WTC11 (cell line): ENCODE data around the gene LCN15. TPM values are rescaled to one million over a fixed set of nuclear protein-coding genes. Genes with fewer than 3 reads are reported as not detected.

Source experiments
- ATAC-seq: fragments of 200-7000 bp; cut with Tn5 transposase; 2 replicates; pipeline ENCODE4 v1.10.0; 2021; ENCODE audit warnings: mild to moderate bottlenecking, moderate library complexity
- CTCF ChIA-PET: fragments of 300-600 bp; sonication (Branson Sonifier 250); formaldehyde crosslinking; loops from one replicate; lab custom pipeline; 2021; ENCODE audit warnings: antibody characterized with exemption; lab: Charles Lee
- POLR2A ChIA-PET: fragments of 350-600 bp; sonication (Branson Sonifier 250); formaldehyde crosslinking; loops from one replicate; lab custom pipeline; 2021; ENCODE audit warnings: antibody characterized with exemption; lab: Charles Lee
- DNase-seq: peaks from one replicate; pipeline ENCODE4 v3.0.0; 2021; ENCODE audit warnings: low spot score
- H3K27ac Mint-ChIP-seq: 2 replicates; pipeline ENCODE4 v1.8.0; 2021; ENCODE audit warnings: mixed read lengths
- H3K27me3 Mint-ChIP-seq: 2 replicates; pipeline ENCODE4 v1.8.0; 2021; ENCODE audit warnings: low read depth, mild to moderate bottlenecking, moderate library complexity, mixed read lengths
- H3K36me3 Mint-ChIP-seq: 2 replicates; pipeline ENCODE4 v1.8.0; 2021; ENCODE audit warnings: mixed read lengths
- H3K4me1 Mint-ChIP-seq: 2 replicates; pipeline ENCODE4 v1.8.0; 2022; ENCODE audit warnings: mixed read lengths
- H3K4me3 Mint-ChIP-seq: 2 replicates; pipeline ENCODE4 v1.8.0; 2021; ENCODE audit warnings: mild to moderate bottlenecking, moderate library complexity, mixed read lengths
- H3K9me3 Mint-ChIP-seq: 2 replicates; pipeline ENCODE4 v1.8.0; 2021; ENCODE audit warnings: mixed read lengths
- AR ChIP-seq: fragments of 250-450 bp; sonication (Bioruptor Pico); IDR thresholded peaks from 2 replicates; pipeline ENCODE4 v1.9.0; 2021; ENCODE audit warnings: mild to moderate bottlenecking
- ESRRA ChIP-seq: sonication (generic); formaldehyde crosslinking; IDR thresholded peaks from 2 replicates; pipeline ENCODE4 v1.8.1; 2022; ENCODE audit warnings: mild to moderate bottlenecking, missing genetic modification reagents, borderline replicate concordance
- ETV6 ChIP-seq: sonication (generic); formaldehyde crosslinking; IDR thresholded peaks from 2 replicates; pipeline ENCODE4 v1.8.1; 2022; ENCODE audit warnings: mild to moderate bottlenecking, missing genetic modification reagents
- FOXP1 ChIP-seq: sonication (generic); formaldehyde crosslinking; IDR thresholded peaks from 2 replicates; pipeline ENCODE4 v1.8.0; 2022; ENCODE audit warnings: missing genetic modification reagents, mild to moderate bottlenecking, moderate library complexity, borderline replicate concordance
- MAX ChIP-seq: sonication (generic); formaldehyde crosslinking; IDR thresholded peaks from 2 replicates; pipeline ENCODE4 v1.8.0; 2022; ENCODE audit warnings: mild to moderate bottlenecking, missing genetic modification reagents
- NFYB ChIP-seq: sonication (generic); formaldehyde crosslinking; conservative IDR thresholded peaks from 2 replicates; pipeline ENCODE4 v1.8.0; 2022; ENCODE audit warnings: low read depth, missing genetic modification reagents
- RELA ChIP-seq: sonication (generic); formaldehyde crosslinking; IDR thresholded peaks from 2 replicates; pipeline ENCODE4 v1.8.1; 2022; ENCODE audit warnings: missing genetic modification reagents, mild to moderate bottlenecking, borderline replicate concordance
- TCF7 ChIP-seq: sonication (generic); formaldehyde crosslinking; IDR thresholded peaks from 2 replicates; pipeline ENCODE4 v1.8.0; 2022; ENCODE audit warnings: mild to moderate bottlenecking, low read depth, missing genetic modification reagents, moderate library complexity
- TP53 ChIP-seq: sonication (generic); formaldehyde crosslinking; IDR thresholded peaks from 2 replicates; pipeline ENCODE4 v1.8.1; 2023; ENCODE audit warnings: mild to moderate bottlenecking, missing genetic modification reagents
- ZNF121 ChIP-seq: sonication (generic); formaldehyde crosslinking; IDR thresholded peaks from 2 replicates; pipeline ENCODE4 v1.8.0; 2023; ENCODE audit warnings: missing genetic modification reagents
- total RNA-seq: library from RNA; stranded (reverse); gene quantifications from 3 replicates; pipeline ENCODE4 v1.2.3, GENCODE V29; 2021
- TF ChIP-seq, protein P1 (sequence below): sonication (generic); formaldehyde crosslinking; IDR thresholded peaks from 2 replicates; pipeline ENCODE4 v1.8.0; 2022; ENCODE audit warnings: mild to moderate bottlenecking, missing genetic modification reagents

The LCN15 gene
- total RNA-seq, 1 experiment from 2014 or later: 0.52 TPM

DNA sequence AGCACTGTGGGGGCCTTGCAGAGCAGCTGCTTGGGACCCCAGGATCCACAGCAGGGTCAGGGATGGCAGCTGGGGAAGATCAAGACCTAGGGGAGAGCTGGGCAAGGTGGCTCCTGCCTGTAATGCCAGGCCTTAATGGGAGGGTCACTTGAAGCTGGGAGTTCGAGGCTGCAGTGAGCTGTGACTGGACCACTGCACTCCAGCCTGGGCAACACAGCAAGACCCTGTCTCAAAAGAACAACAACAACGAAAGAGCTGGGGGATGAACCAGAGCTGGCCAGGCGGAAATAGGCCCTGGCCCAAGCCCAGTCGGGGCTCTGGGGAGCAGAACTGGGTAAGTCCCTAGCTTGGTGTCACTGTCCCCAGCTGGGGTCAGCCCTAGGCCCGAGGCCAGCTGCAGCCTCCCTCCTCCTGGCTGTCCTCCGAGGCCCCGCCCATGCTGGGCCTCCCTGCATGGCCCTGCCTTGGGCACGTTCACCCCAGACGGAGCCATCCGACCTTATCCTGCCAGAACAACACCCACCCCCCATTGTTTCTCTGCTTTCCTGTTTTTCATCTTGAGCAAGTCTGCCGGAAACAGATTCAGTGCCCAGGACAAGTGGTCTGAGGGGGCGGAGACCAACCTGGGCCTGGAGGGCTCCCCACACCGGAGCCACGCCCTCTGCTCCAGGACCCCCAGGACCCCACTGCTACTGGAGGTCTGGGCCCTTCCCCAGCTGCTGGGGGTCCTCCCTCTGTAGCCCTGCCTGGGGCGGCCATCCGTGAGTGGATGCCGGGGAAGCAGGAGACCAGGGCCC, 50.0 kb downstream of the LCN15 start:
- Mint-ChIP-seq H3K27ac (no peak overlapping the region; the same call in 1 of the 2 replicates), H3K36me3 (no peaks in the 10 kb centered on the region), H3K27me3 (peaks cover 15% of the 10 kb centered on the region), H3K4me3 (peak overlapping the region; percentile 69), H3K9me3 (no peaks in the 10 kb centered on the region), H3K4me1 (peaks cover 4% of the 10 kb centered on the region)
- POLR2A ChIA-PET: interaction anchor here (0.7 to 1.0 kb wide), 3 partner anchors 9 to 62 kb away, joined by 3 to 4 read pairs (median 4); no protein-coding TSS in a partner anchor
- no peak for TF ChIP-seq AR
- TF ChIP-seq RELA (CRISPR knock-in tag): no peak
- TF ChIP-seq ZNF121 (CRISPR knock-in tag): peak; percentile 85
- no peak for TF ChIP-seq TCF7
- no peak for TF ChIP-seq NFYB (CRISPR knock-in tag)
- ATAC-seq: no peak
- no peak for DNase-seq
- CTCF ChIA-PET: interaction anchor here (0.6 to 2.1 kb wide), 6 partner anchors 8 to 229 kb away, joined by 3 to 12 read pairs (median 5); no protein-coding TSS in a partner anchor

- ATAC-seq (no peak), DNase-seq (no peak)
- H3K27ac Mint-ChIP-seq: no peak overlapping the region
- H3K9me3 Mint-ChIP-seq: no peaks in the 10 kb centered on the region
- H3K27me3 Mint-ChIP-seq: peaks cover 15% of the 10 kb centered on the region
- POLR2A ChIA-PET: interaction anchor here (0.5 to 1.0 kb wide), 3 partner anchors 10 to 62 kb away, joined by 3 to 4 read pairs (median 3); no protein-coding TSS in a partner anchor
- peak overlapping the region; percentile 69 for H3K4me3 Mint-ChIP-seq
- H3K4me1 Mint-ChIP-seq: peaks cover 4% of the 10 kb centered on the region
- no peaks in the 10 kb centered on the region for H3K36me3 Mint-ChIP-seq
- TF ChIP-seq MAX (CRISPR knock-in tag) (0 out of 2 replicates have a peak, but pooled peaks have one; percentile 10), FOXP1 (CRISPR knock-in tag) (0 out of 2 replicates have a peak, but pooled peaks have one; percentile 44), ETV6 (CRISPR knock-in tag) (0 out of 2 replicates have a peak, but pooled peaks have one; percentile 31)
- TF ChIP-seq, protein P1, sequence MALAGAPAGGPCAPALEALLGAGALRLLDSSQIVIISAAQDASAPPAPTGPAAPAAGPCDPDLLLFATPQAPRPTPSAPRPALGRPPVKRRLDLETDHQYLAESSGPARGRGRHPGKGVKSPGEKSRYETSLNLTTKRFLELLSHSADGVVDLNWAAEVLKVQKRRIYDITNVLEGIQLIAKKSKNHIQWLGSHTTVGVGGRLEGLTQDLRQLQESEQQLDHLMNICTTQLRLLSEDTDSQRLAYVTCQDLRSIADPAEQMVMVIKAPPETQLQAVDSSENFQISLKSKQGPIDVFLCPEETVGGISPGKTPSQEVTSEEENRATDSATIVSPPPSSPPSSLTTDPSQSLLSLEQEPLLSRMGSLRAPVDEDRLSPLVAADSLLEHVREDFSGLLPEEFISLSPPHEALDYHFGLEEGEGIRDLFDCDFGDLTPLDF (CRISPR knock-in tag): no peak
- TF ChIP-seq, all 79 proteins: peak for 3
- CTCF ChIA-PET: interaction anchor here (0.7 to 2.2 kb wide), 9 partner anchors 9 to 228 kb away, joined by 3 to 12 read pairs (median 4); partner anchors contain the start of gene LCN8
Measured at GRCh38 chr9:136713550-136713949, 50.8 kb downstream of the LCN15 start.

DNA sequence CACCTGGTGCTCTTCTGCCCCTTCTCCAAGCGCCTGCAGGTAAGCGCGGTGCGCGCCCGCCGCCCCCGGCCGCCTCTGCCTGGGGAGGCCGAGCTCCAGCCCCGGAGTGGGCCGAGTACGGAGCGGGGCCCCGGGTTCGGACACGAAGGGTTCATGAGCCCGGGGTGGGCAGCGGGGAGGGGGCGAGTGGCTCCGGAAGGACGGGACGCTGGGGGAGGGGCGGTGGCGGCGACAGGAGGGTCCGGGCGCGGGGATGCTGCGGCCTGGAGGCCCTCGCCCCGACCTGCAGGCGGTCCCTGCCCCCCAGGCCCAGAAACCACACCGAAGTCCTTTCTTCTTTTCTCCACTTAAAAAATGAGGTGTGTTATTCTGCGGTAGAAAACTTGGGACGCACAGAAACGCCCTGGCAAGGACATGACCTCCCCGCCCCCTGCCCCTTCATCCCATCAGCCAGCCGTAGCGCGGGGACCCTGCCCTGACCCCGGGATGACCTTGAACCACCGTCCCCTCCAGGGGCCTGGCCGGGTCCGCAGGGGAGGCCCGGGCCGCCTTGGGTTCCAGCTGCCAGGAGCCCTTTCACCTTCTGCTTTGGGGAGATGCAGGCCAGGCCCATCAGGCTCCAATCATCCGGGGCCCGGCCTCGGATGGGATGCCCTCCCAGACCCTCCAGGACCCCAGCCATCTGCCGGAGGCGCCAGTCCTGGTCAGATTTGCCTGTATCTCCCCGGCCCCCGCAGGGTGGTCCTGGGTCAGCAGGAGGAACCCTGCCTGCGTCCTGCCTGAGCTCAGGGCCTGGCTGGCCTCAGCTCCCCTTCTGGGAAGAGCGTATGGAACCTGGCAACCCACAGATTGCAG, 51.4 kb downstream of the LCN15 start:
- DNase-seq (no peak), ATAC-seq (peak; percentile 2; the same call in 1 of the 2 replicates)
- H3K4me1 Mint-ChIP-seq: peaks cover 4% of the 10 kb centered on the region
- TF ChIP-seq ESRRA (peak; percentile 78; the same call in 1 of the 2 replicates), TP53 (CRISPR knock-in tag) (0 out of 2 replicates have a peak, but pooled peaks have one; percentile 28)
- TF ChIP-seq, protein P1 (CRISPR knock-in tag): no peak
- H3K4me3 Mint-ChIP-seq: peak overlapping the region; percentile 69
- H3K36me3 Mint-ChIP-seq: no peaks in the 10 kb centered on the region
- H3K9me3 Mint-ChIP-seq: no peaks in the 10 kb centered on the region
- H3K27me3 Mint-ChIP-seq: peaks cover 15% of the 10 kb centered on the region
- H3K27ac Mint-ChIP-seq: no peak overlapping the region
- POLR2A ChIA-PET: interaction anchor here (0.5 to 1.0 kb wide), 2 partner anchors 12 to 63 kb away, joined by 3 read pairs; no protein-coding TSS in a partner anchor
- CTCF ChIA-PET: interaction anchor here (0.5 to 2.2 kb wide), 10 partner anchors 10 to 129 kb away, joined by 3 to 12 read pairs (median 4); partner anchors contain the start of genes AJM1 and LCN8
